ENCODE measurements around the gene DEGS2.

Gene DEGS2

GRCh38 chr14:100201701-100202100, 42.3 kb upstream of the DEGS2 start:
- Histone ChIP-seq H3K9me3 (ENCODE audit: insufficient read depth, low read depth, low read length) (no peaks in the 10 kb centered on the region), H3K4me2 (ENCODE audit: low read depth, low read length, poor library complexity, severe bottlenecking) (no peak overlapping the region), H3F3A (ENCODE audit: low read depth) (no peaks in the 10 kb centered on the region), H3K36me3 (ENCODE audit: insufficient read depth, low read length) (no peaks in the 10 kb centered on the region; the same call in 1 of the 2 replicates), H3K9me2 (replicated peaks; ENCODE audit: low read depth, low read length) (no peaks in the 10 kb centered on the region), H3K9ac (ENCODE audit: low read depth, low read length, poor library complexity, severe bottlenecking) (no peak overlapping the region), H2AFZ (ENCODE audit: low read length) (no peak overlapping the region), H4K20me1 (ENCODE audit: insufficient read depth, low read length, poor library complexity, severe bottlenecking) (no peaks in the 10 kb centered on the region), H3K79me2 (ENCODE audit: insufficient read depth, low read length) (no peaks in the 10 kb centered on the region), H3K4me1 (ENCODE audit: insufficient read depth, low read length, poor library complexity, severe bottlenecking) (peaks cover 3% of the 10 kb centered on the region), H3K4me3 (ENCODE audit: low read length, poor library complexity, severe bottlenecking) (no peak overlapping the region), H3K27me3 (ENCODE audit: insufficient read depth, low read length, poor library complexity, severe bottlenecking) (no peaks in the 10 kb centered on the region)
- TF ChIP-seq EZH2phosphoT487 (IDR thresholded peaks at IDR 0.05; ENCODE audit: borderline replicate concordance) (no peak), CTCF (conservative IDR thresholded peaks at IDR 0.05; ENCODE audit: low read length) (no peak)

- H3F3A ChIP-seq (ENCODE audit: low read depth): no peaks in the 10 kb centered on the region
- H3K4me3 ChIP-seq (ENCODE audit: low read length, poor library complexity, severe bottlenecking): no peak overlapping the region
- H3K9me3 ChIP-seq (ENCODE audit: insufficient read depth, low read depth, low read length): no peaks in the 10 kb centered on the region
- H3K79me2 ChIP-seq (ENCODE audit: insufficient read depth, low read length): no peaks in the 10 kb centered on the region
- TF ChIP-seq EZH2phosphoT487 (IDR thresholded peaks at IDR 0.05; ENCODE audit: borderline replicate concordance): no peak
- TF ChIP-seq CTCF (conservative IDR thresholded peaks at IDR 0.05; ENCODE audit: low read length): no peak
- H3K36me3 ChIP-seq (ENCODE audit: insufficient read depth, low read length): no peaks in the 10 kb centered on the region
- H2AFZ ChIP-seq (ENCODE audit: low read length): no peak overlapping the region
- H3K27me3 ChIP-seq (ENCODE audit: insufficient read depth, low read length, poor library complexity, severe bottlenecking): no peaks in the 10 kb centered on the region
- no peaks in the 10 kb centered on the region for H4K20me1 ChIP-seq (ENCODE audit: insufficient read depth, low read length, poor library complexity, severe bottlenecking)
- peaks cover 3% of the 10 kb centered on the region for H3K4me1 ChIP-seq (ENCODE audit: insufficient read depth, low read length, poor library complexity, severe bottlenecking)
- H3K4me2 ChIP-seq (ENCODE audit: low read depth, low read length, poor library complexity, severe bottlenecking): no peak overlapping the region
- H3K9me2 ChIP-seq (replicated peaks; ENCODE audit: low read depth, low read length): no peaks in the 10 kb centered on the region
- no peak overlapping the region for H3K9ac ChIP-seq (ENCODE audit: low read depth, low read length, poor library complexity, severe bottlenecking)
These were observed 40.9 kb upstream of the DEGS2 start for GRCh38 chr14:100200311-100200710.

- Histone ChIP-seq H4K20me1 (ENCODE audit: insufficient read depth, low read length, poor library complexity, severe bottlenecking) (no peaks in the 10 kb centered on the region), H2AFZ (ENCODE audit: low read length) (no peak overlapping the region), H3K4me1 (ENCODE audit: insufficient read depth, low read length, poor library complexity, severe bottlenecking) (peaks cover 3% of the 10 kb centered on the region), H3F3A (ENCODE audit: low read depth) (no peaks in the 10 kb centered on the region), H3K9me2 (replicated peaks; ENCODE audit: low read depth, low read length) (no peaks in the 10 kb centered on the region), H3K9ac (ENCODE audit: low read depth, low read length, poor library complexity, severe bottlenecking) (no peak overlapping the region), H3K27me3 (ENCODE audit: insufficient read depth, low read length, poor library complexity, severe bottlenecking) (no peaks in the 10 kb centered on the region), H3K4me2 (ENCODE audit: low read depth, low read length, poor library complexity, severe bottlenecking) (no peak overlapping the region), H3K9me3 (ENCODE audit: insufficient read depth, low read depth, low read length) (no peaks in the 10 kb centered on the region), H3K4me3 (ENCODE audit: low read length, poor library complexity, severe bottlenecking) (no peak overlapping the region), H3K36me3 (ENCODE audit: insufficient read depth, low read length) (no peaks in the 10 kb centered on the region), H3K79me2 (ENCODE audit: insufficient read depth, low read length) (no peaks in the 10 kb centered on the region)
- no peak for TF ChIP-seq EZH2phosphoT487 (IDR thresholded peaks at IDR 0.05; ENCODE audit: borderline replicate concordance)
- no peak for TF ChIP-seq CTCF (conservative IDR thresholded peaks at IDR 0.05; ENCODE audit: low read length)
These were observed 39.9 kb upstream of the DEGS2 start for GRCh38 chr14:100199240-100199860.
